Activated naive CD8-positive, alpha-beta T cell treated with anti-CD3 and anti-CD28 coated beads, Interleukin-2, amount 50 U/mL, for 24 hours (primary cell): ENCODE measurements around the gene ABCA3.

Experiments
- ATAC-seq: fragments of 150-1000 bp; cut with Tn5 transposase; one replicate; pipeline ENCODE4 v1.10.0; 2021
- DNase-seq: peaks from one replicate; pipeline ENCODE4 v3.0.0; 2021
- H3K27ac Mint-ChIP-seq: one replicate; pipeline ENCODE4 v1.8.0; 2021; ENCODE audit warnings: mild to moderate bottlenecking, mixed read lengths
- H3K27me3 Mint-ChIP-seq: one replicate; pipeline ENCODE4 v1.8.0; 2021; ENCODE audit warnings: mixed read lengths
- H3K36me3 Mint-ChIP-seq: one replicate; pipeline ENCODE4 v1.8.0; 2021; ENCODE audit warnings: low read depth, mixed read lengths
- H3K4me1 Mint-ChIP-seq: one replicate; pipeline ENCODE4 v1.8.0; 2021; ENCODE audit warnings: mixed read lengths
- H3K4me3 Mint-ChIP-seq: one replicate; pipeline ENCODE4 v1.8.0; 2021; ENCODE audit warnings: mild to moderate bottlenecking, moderate library complexity, mixed read lengths
- H3K9me3 Mint-ChIP-seq: one replicate; pipeline ENCODE4 v1.8.0; 2021; ENCODE audit warnings: mixed read lengths

The ABCA3 gene

DNA sequence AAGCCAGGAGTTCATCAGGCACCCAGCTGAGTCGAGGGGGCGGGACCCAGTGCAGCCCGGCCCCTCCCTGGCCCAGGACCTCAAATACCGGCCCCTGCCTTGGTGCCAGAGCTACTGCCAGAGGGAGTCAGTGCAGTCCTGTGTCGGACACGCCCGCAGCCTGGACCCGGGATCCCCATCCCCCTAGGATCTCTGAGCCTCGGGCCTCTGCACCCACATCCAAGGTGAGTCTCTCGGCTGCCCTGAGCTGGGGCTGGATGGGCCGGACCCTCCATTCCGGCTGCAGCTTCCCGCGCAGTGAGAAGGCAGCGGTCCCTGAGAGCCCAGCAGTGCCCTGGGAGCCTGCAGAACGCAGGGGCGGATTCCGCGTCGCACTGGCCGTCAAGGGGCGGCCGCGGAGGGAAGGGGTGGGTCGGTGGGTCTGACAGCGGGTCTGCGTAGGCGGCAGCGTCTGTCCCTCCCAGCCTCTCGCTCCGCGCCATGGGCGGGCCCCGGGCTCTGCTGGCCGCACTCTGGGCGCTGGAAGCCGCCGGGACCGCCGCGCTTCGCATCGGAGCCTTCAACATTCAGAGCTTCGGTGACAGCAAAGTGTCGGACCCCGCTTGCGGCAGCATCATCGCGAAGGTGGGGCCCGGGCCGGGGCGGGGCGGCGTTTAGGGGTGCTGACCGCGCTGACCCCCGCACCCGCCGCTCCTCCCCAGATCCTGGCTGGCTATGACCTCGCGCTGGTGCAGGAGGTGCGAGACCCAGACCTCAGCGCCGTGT lies 104.0 kb downstream of the ABCA3 start, which contains the start of gene DNASE1L2:
TSS of gene DNASE1L2 (plus strand) at position 108 of the 765 bp plus-strand sequence. CDS start at position 481, 373 bp downstream.
- no peak for ATAC-seq
- Mint-ChIP-seq H3K27ac (no peak within 1 kb of the TSS), H3K27me3 (no peaks in the 10 kb centered on the region), H3K4me3 (no peak within 1 kb of the TSS), H3K9me3 (no peaks in the 10 kb centered on the region), H3K36me3 (peaks cover 11% of the 10 kb centered on the region), H3K4me1 (no peaks in the 10 kb centered on the region)
- no peak for DNase-seq

DNA sequence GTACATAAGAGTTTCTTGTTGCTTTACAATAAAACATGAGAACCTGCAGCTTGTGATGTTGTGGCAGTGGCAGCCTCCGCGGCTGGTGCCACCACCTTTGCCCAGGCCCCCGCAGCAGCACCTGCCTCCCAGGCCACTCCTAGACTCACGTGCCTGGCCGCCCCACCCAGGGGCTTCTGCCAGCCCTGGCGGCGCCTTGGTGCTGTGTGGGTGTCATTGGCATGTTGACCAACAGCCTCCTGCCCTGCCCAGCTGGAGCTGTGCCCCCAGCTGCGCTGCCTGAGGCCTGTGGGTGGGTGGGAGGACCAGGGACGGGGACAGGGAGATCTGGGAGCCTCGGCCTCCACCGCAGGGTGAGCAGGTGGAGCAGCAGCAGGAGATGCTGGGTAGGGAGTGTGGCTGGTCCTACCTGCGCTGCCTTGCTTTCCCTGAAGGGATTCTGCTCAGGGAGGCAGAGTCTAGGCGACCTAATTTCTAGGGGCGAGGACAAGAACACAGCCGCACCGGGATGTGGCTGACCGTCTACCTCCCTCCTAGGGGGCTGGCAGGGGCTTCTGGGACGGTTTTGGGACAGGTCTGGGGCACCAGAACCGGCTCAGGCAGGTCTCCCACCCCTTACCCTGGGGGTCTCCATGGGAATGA lies 104.7 kb downstream of the ABCA3 start:
- no peak for DNase-seq
- ATAC-seq, result no peak
- no peaks in the 10 kb centered on the region for H3K27me3 Mint-ChIP-seq
- H3K4me1 Mint-ChIP-seq, result no peaks in the 10 kb centered on the region
- H3K36me3 Mint-ChIP-seq, result peaks cover 11% of the 10 kb centered on the region
- H3K27ac Mint-ChIP-seq, result no peak overlapping the region
- H3K4me3 Mint-ChIP-seq, result no peak overlapping the region
- H3K9me3 Mint-ChIP-seq, result no peaks in the 10 kb centered on the region

- ATAC-seq, result no peak
- Mint-ChIP-seq H3K27ac (no peak overlapping the region), H3K4me1 (no peaks in the 10 kb centered on the region), H3K36me3 (peaks cover 12% of the 10 kb centered on the region), H3K9me3 (no peaks in the 10 kb centered on the region), H3K27me3 (no peaks in the 10 kb centered on the region), H3K4me3 (no peak overlapping the region)
- DNase-seq, result no peak
These were observed 105.3 kb downstream of the ABCA3 start for GRCh38 chr16:2235234-2235651.

DNA sequence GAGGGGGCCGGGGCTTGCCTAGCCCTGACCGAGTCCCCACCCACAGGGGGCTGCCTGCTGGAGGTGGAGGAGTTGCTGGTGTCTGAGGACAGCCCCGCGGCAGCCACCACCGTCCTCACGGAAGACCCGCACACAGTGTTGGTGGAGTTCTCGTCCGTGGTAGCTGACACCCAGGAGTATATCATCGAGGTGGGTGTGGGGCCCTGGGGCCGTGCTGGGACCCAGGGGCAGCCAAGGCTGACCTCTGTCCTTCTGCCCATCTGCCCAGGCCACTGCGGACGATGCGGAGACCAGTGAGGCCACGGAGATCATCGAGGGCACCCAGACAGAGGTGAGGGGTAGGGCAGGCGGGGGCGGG lies 105.7 kb downstream of the ABCA3 start:
- no peak for ATAC-seq
- Mint-ChIP-seq H3K9me3 (no peaks in the 10 kb centered on the region), H3K4me3 (no peak overlapping the region), H3K4me1 (no peaks in the 10 kb centered on the region), H3K27ac (no peak overlapping the region), H3K27me3 (no peaks in the 10 kb centered on the region), H3K36me3 (peaks cover 16% of the 10 kb centered on the region)
- DNase-seq, result no peak

DNA sequence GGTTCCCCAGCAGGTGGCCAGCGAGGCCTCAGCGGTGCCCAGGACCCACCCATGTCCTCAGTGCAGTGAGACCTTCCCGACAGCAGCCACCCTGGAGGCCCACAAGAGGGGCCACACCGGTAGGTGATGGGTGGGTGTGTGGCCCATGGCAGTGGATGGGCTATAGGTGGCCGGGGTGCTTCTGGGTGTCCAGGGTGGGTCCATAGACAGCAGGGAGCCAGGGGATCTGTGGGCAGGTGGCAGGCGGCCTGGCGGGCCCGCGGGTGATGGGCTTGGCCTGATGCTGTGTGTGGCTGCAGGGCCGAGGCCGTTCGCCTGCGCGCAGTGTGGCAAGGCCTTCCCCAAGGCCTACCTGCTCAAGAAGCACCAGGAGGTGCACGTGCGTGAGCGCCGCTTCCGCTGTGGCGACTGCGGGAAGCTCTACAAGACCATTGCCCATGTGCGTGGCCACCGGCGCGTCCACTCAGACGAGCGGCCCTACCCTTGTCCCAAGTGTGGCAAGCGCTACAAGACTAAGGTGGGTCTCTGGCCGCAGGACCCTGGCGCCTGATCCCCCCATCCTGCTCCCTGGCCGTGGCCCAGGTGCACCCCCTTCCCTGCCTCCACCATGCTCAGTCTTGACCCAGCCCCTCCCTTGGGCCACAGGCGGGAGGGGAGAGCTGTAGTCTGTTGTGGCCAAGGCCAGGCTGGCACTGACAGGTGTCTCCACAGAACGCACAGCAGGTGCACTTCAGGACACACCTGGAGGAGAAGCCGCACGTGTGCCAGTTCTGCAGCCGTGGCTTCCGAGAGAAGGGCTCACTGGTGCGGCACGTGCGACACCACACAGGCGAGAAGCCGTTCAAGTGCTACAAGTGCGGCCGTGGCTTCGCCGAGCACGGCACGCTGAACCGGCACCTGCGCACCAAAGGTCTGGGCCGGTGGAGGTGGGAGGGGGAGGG lies 106.4 kb downstream of the ABCA3 start:
- Mint-ChIP-seq H3K4me1 (no peaks in the 10 kb centered on the region), H3K27ac (no peak overlapping the region), H3K36me3 (peaks cover 19% of the 10 kb centered on the region), H3K4me3 (no peak overlapping the region), H3K27me3 (no peaks in the 10 kb centered on the region), H3K9me3 (no peaks in the 10 kb centered on the region)
- DNase-seq (no peak), ATAC-seq (no peak)

GRCh38 chr16:2233046-2233775 lies 107.3 kb downstream of the ABCA3 start:
- Mint-ChIP-seq H3K4me3 (no peak overlapping the region), H3K27ac (no peak overlapping the region), H3K9me3 (no peaks in the 10 kb centered on the region), H3K36me3 (peaks cover 19% of the 10 kb centered on the region), H3K4me1 (no peaks in the 10 kb centered on the region), H3K27me3 (no peaks in the 10 kb centered on the region)
- no peak for DNase-seq
- ATAC-seq, result no peak

- no peak overlapping the region for H3K27ac Mint-ChIP-seq
- peaks cover 19% of the 10 kb centered on the region for H3K36me3 Mint-ChIP-seq
- H3K4me1 Mint-ChIP-seq, result no peaks in the 10 kb centered on the region
- ATAC-seq (no peak), DNase-seq (no peak)
- no peak overlapping the region for H3K4me3 Mint-ChIP-seq
- H3K9me3 Mint-ChIP-seq, result no peaks in the 10 kb centered on the region
- no peaks in the 10 kb centered on the region for H3K27me3 Mint-ChIP-seq
These were observed 108.2 kb downstream of the ABCA3 start for GRCh38 chr16:2232094-2232990.

DNA sequence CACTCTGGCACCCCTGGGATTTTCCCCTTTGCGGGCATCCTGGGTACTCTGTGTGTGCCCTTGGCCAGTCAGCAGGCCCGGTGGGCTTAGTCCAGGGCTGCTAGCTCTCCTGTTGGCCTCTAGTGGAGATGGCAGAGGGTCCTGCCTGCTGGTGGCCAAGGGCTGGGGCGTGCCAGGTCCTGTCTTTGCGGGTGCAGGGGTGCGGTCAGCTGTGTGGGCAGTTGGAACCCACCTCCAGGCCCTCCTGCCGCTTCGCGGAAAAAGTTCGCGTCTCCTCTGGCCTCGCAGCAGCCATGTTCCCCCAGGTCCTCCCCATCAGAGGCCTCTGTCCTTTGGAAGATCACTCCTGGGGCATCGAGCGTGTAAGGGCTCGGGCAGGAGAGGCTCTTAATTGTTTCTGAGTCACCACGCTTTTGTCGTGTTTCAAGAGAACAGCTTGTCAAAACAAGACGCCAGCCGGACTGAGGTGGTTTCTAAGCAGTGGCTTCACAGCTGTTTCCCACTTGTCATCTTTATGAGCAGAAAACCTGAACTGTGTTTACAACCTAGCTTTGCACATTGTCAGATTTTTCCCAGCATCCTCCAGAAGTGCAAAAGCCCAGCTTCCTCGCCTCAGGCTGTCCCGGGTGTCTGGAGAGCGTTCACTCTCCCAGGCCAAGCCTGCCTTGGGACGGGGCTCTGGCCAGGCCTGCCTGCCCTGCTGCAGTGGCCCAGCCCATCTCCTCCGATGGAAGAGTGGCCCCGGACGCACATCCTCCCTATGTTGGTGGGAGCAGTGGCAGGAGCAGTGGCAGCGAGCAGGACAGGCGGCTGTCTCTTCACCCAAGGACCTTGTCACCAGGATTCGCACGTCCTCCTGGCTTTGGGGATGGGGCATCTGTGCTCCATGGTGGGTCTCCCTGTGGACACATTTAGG lies 109.3 kb downstream of the ABCA3 start:
- Mint-ChIP-seq H3K4me3 (no peak overlapping the region), H3K27me3 (no peaks in the 10 kb centered on the region), H3K36me3 (peaks cover 21% of the 10 kb centered on the region), H3K27ac (no peak overlapping the region), H3K4me1 (peaks cover 3% of the 10 kb centered on the region), H3K9me3 (no peaks in the 10 kb centered on the region)
- no peak for DNase-seq
- ATAC-seq, result no peak

DNA sequence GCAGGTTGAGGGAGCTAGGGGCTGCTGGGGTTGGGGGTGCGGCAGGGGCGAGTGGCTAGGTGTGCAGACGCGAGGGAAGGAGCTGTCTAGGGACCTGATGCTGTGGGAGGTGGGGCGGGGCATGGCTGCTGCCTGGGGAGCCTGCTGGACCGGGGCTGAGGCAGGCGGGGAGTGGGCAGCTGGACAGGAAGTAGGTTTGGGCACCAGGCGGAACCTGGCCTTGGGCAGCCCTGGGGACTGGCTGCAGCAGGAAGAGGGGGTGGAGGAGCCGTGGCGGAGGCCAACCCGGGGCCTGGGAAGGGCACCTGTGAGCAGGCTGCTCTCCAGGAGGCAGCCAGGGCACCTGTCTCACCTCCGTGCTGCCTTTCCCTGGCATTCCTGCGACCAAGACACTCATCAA lies 110.2 kb downstream of the ABCA3 start:
- no peak for ATAC-seq
- peaks cover 7% of the 10 kb centered on the region for H3K4me1 Mint-ChIP-seq
- no peak overlapping the region for H3K4me3 Mint-ChIP-seq
- no peaks in the 10 kb centered on the region for H3K27me3 Mint-ChIP-seq
- no peaks in the 10 kb centered on the region for H3K9me3 Mint-ChIP-seq
- no peak overlapping the region for H3K27ac Mint-ChIP-seq
- peaks cover 24% of the 10 kb centered on the region for H3K36me3 Mint-ChIP-seq
- no peak for DNase-seq

- ATAC-seq (no peak), DNase-seq (no peak)
- H3K4me1 Mint-ChIP-seq, result peaks cover 11% of the 10 kb centered on the region
- H3K27ac Mint-ChIP-seq, result no peak overlapping the region
- H3K27me3 Mint-ChIP-seq, result no peaks in the 10 kb centered on the region
- peaks cover 20% of the 10 kb centered on the region for H3K36me3 Mint-ChIP-seq
- H3K9me3 Mint-ChIP-seq, result no peaks in the 10 kb centered on the region
- no peak overlapping the region for H3K4me3 Mint-ChIP-seq
These were observed 110.8 kb downstream of the ABCA3 start for GRCh38 chr16:2229632-2230250.

GRCh38 chr16:2229091-2229490 lies 111.4 kb downstream of the ABCA3 start:
- peaks cover 18% of the 10 kb centered on the region for H3K4me1 Mint-ChIP-seq
- no peak overlapping the region for H3K27ac Mint-ChIP-seq
- no peaks in the 10 kb centered on the region for H3K9me3 Mint-ChIP-seq
- no peak overlapping the region for H3K4me3 Mint-ChIP-seq
- ATAC-seq (no peak), DNase-seq (no peak)
- H3K27me3 Mint-ChIP-seq, result no peaks in the 10 kb centered on the region
- H3K36me3 Mint-ChIP-seq, result peaks cover 19% of the 10 kb centered on the region

- Mint-ChIP-seq H3K4me1 (peaks cover 18% of the 10 kb centered on the region), H3K4me3 (no peak overlapping the region), H3K9me3 (no peaks in the 10 kb centered on the region), H3K27me3 (no peaks in the 10 kb centered on the region), H3K36me3 (peaks cover 15% of the 10 kb centered on the region), H3K27ac (no peak overlapping the region)
- DNase-seq, result no peak
- no peak for ATAC-seq
These were observed 112.2 kb downstream of the ABCA3 start for GRCh38 chr16:2228161-2228824.
